Umbilical cord (tissue), 2 donors: ENCODE measurements around the gene GRK3. TPM values are rescaled to one million over a fixed set of nuclear protein-coding genes. Genes with fewer than 3 reads are reported as not detected.
"Not testable (repeated sequence)": the region's sequence is repeated elsewhere in the genome, so short reads cannot be mapped to it uniquely, and the experiment has no call there.

Experiments
- DNase-seq: peaks from one replicate; pipeline ENCODE4 v3.0.0-alpha.2; 2015; ENCODE audit warnings: low spot score
- total RNA-seq: library from RNA; depleted of rRNA; stranded (reverse); fragments of >200 nt; gene quantifications from one replicate; pipeline ENCODE4 v1.2.3, GENCODE V29; 2014; ENCODE audit warnings: low replicate concordance; ENCODE audit not compliant: insufficient read depth

GRK3 gene
- total RNA-seq, 1 donor from 2014 or later = 8.9 TPM

GRCh38 chr22:25625747-25626623 lies 61.5 kb downstream of the GRK3 start:
- not testable (repeated sequence) for DNase-seq

- no peak for DNase-seq
Measured at GRCh38 chr22:25626624-25626990, 62.1 kb downstream of the GRK3 start.

- peak; percentile 31 for DNase-seq
Measured at GRCh38 chr22:25627271-25627852, 62.9 kb downstream of the GRK3 start.

GRCh38 chr22:25628494-25628893 lies 64.0 kb downstream of the GRK3 start:
- DNase-seq = no peak

GRCh38 chr22:25629613-25630012 lies 65.1 kb downstream of the GRK3 start:
- no peak for DNase-seq

GRCh38 chr22:25630447-25630846 lies 66.0 kb downstream of the GRK3 start:
- no peak for DNase-seq

- no peak for DNase-seq
Measured at GRCh38 chr22:25636323-25636722, 71.8 kb downstream of the GRK3 start.

- no peak for DNase-seq
Measured at GRCh38 chr22:25637032-25637431, 72.6 kb downstream of the GRK3 start.

- no peak for DNase-seq
Measured at GRCh38 chr22:25637672-25638071, 73.2 kb downstream of the GRK3 start.

GRCh38 chr22:25638638-25639037 lies 74.2 kb downstream of the GRK3 start:
- no peak for DNase-seq

GRCh38 chr22:25641650-25642049 lies 77.2 kb downstream of the GRK3 start:
- DNase-seq = no peak

- no peak for DNase-seq
Measured at GRCh38 chr22:25643232-25644000, 78.9 kb downstream of the GRK3 start.

- no peak for DNase-seq
Measured at GRCh38 chr22:25644122-25644521, 79.6 kb downstream of the GRK3 start.

- peak; percentile 20 for DNase-seq
Measured at GRCh38 chr22:25645266-25645665, 80.8 kb downstream of the GRK3 start.

GRCh38 chr22:25645964-25646363 lies 81.5 kb downstream of the GRK3 start:
- DNase-seq = no peak

- DNase-seq = no peak
Measured at GRCh38 chr22:25650833-25651232, 86.4 kb downstream of the GRK3 start.

- DNase-seq = no peak
Measured at GRCh38 chr22:25651332-25652085, 87.0 kb downstream of the GRK3 start.

GRCh38 chr22:25654676-25655075 lies 90.2 kb downstream of the GRK3 start:
- DNase-seq = no peak

- no peak for DNase-seq
Measured at GRCh38 chr22:25655371-25655935, 91.0 kb downstream of the GRK3 start.

GRCh38 chr22:25656724-25657123 lies 92.2 kb downstream of the GRK3 start:
- no peak for DNase-seq

GRCh38 chr22:25658633-25659032 lies 94.2 kb downstream of the GRK3 start:
- peak; percentile 26 for DNase-seq
